ACHN (cell line): ENCODE results near the gene CRTAC1.

Source experiments
- DNase-seq: peaks from one replicate; pipeline ENCODE4 v3.0.0-alpha.2; 2015
- in situ Hi-C: cut with HindIII; loops from 2 replicates; pipeline ENCODE4 v1.10.0; 2017; ENCODE audit warnings: low sequenced_read_pairs, low pct_ligation_motif_present, low pct_unique_long_range_greater_than_20kb

CRTAC1 gene, protein sequence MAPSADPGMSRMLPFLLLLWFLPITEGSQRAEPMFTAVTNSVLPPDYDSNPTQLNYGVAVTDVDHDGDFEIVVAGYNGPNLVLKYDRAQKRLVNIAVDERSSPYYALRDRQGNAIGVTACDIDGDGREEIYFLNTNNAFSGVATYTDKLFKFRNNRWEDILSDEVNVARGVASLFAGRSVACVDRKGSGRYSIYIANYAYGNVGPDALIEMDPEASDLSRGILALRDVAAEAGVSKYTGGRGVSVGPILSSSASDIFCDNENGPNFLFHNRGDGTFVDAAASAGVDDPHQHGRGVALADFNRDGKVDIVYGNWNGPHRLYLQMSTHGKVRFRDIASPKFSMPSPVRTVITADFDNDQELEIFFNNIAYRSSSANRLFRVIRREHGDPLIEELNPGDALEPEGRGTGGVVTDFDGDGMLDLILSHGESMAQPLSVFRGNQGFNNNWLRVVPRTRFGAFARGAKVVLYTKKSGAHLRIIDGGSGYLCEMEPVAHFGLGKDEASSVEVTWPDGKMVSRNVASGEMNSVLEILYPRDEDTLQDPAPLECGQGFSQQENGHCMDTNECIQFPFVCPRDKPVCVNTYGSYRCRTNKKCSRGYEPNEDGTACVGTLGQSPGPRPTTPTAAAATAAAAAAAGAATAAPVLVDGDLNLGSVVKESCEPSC

DNA sequence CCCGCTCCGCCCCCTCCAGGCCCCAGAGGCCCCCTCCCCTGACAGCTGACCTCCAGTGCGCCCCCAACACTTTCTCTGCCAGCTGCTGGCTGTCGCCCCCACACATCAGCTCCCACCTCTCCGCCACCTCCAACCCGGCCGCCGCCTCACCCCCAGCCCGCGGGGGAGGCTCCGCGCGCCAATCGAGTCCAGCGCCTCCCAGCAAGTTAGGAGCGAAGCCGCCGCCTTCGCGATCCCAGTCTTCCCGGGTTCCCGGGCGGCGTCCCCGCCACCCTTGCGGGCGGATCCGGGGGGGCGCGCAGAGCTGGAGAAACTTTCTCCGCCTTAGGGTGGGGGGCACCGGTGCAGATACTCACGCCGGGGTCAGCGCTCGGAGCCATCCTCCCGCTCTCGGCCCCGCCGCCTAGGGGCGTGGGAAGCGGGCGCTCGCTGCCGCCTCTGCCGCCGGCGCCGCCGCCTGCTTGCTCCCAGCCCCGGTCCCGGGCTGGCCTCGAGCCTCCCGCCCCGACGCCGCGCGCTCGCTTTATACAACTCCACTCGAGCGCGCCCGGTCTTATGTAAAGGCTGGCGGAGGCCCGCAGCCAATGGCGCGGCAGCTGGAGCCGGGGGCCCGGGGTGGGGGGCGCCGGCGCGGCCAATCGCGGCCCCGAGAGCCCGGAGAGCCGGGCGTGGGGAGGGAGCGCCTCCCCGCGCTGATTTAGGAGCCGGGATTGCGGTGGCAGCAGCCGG is at the start of gene CRTAC1:
CRTAC1 (minus strand) TSS at position 529 of the 729 bp plus-strand sequence; CDS start at position 380, 149 bp downstream.
- in situ Hi-C loops: no loop called here
- DNase-seq: peak; percentile 77

DNA sequence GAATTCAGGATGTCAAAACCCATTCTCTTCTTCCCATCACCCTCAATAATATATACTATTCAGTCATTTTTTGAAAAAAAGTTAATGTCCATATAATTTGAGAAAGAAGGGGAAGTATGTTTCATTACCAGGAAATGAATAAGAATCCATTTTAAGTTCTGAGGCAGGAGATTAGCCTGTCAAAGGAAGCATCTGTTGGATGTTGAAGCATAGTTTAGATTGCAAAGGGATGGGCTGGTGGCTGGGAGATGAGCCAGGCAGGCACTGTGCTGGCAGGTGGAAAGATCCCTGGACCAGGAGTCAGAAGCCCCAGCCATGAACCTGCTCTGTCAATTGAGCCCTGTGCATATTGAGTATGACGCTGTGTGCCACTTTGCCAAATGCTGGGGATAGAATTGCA is 48.4 kb upstream of the CRTAC1 start:
- DNase-seq: no peak
- in situ Hi-C loops: no loop called here

DNA sequence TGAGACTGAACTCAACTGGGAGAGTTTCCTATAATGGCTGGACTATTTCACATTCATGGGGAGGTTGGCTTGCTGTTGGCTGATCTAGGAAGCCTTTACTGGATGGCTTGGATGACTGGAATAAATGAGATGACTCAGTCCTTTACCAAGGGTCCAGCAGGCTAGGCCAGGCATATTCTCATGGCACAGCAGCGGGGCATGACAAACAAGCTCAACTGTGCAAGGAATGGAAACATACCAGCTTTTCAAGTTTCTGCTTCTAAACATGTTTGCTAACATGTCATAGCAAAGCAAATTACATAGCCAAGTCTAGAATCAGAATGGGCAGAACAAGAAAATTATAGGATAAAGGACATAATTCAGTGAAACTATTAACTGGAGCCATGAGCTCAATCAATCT is 46.8 kb upstream of the CRTAC1 start:
- in situ Hi-C loops: no loop called here
- no peak for DNase-seq

DNA sequence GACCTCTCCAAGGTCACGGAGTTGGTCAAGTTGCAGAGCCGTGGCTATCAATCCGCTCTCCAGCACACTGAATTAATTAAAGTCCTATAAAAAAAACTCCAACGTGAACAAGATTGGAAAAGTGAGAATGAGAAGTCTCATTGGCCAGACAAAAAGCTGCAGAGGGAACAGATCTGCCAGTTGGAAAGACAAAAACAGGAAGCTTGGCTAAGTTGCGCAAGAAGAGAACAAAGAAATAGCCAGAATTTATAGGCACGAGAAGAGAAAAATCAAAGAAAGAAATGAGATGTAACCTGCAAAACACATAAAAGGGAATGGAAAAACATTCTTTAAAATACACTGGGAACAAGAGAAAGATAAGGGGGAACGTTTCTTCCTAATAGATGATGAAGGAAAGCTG is 45.7 kb upstream of the CRTAC1 start:
- in situ Hi-C loops: no loop called here
- no peak for DNase-seq

DNA sequence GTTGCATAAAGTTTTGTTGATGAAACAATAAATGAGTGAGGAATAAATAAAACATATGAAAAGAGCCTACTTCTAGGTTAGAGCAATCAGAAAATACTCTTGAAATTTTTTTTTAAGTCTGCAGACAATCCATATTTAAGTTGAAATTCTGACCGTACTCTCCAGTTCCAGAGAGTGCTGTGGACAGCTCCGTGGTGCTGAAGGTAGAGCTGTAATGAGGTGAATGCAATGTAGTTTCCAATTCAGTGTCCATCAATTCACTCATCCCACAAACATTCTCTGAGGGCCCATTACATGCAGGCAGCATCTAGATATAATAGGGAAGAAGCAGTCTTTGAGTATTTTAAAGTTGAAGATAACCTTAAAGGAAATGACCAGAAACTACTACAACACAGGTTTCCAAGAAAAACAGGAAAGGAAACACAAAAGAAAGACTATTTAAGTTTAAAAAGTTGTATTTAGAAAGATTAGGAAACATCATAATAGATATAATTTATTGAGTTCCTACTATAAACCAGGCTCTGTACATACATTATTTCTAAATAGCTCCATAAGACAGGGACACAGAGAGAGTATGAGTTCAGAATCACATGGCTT is 44.0 kb upstream of the CRTAC1 start:
- in situ Hi-C loops: no loop called here
- peak; percentile 33 for DNase-seq

DNA sequence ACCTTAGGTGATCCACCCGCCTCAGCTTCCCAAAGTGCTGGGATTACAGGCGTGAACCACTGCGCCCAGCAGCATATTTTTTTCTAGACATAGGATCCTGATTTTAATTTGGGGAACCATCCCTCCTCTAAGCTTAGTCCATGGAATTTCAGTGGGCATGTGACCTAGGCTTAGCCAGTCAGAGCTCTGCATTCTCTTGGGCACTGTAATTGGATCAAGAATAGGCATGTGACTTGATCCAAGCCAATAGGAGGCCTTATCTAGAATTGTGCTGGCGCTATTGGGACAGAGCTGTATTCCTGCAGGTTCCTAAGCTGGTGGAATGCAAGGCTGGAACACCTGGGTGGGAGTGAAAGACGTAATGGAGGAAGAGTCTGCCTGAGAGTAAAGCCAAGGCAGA is 36.7 kb upstream of the CRTAC1 start:
- in situ Hi-C loops: no loop called here

DNA sequence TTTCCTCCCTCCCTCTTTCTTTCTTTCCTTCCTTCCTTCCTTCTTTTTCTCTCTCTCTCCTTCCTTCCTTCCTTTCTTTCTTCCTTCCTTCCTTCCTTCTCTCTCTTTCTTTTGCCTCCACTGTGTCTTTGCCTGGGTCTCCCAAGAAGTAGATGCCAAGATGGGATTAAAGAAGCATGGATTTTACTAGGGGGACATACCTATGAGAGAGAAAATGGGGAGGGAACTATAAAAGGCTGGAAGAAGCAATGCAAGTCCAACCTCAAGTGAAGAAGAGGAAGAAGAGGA is 33.3 kb upstream of the CRTAC1 start:
- in situ Hi-C loops: no loop called here
- DNase-seq: no peak

More for the DNA sequence above, 36.7 kb upstream of the CRTAC1 start:
- no peak for DNase-seq

DNA sequence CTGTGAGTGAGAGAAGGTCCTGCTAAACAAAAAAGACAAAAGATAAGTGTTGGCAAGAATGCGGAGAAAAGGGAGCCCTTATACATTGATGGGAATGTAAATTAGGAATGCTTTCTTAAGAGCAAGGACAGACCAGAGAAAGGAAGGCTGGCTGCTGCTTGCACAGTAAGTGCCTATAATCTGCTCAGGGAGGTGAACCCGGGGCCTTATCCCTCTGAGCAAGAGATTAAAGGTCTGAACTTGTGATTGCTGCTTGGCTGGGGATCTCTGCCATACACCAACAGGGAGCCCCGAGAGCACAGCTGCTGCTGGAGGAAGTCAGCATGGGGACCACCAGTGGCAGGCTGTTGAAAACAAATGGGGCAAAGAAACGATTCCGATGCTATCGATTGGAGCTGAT is 32.0 kb upstream of the CRTAC1 start:
- DNase-seq: no peak
- in situ Hi-C loops: no loop called here

DNA sequence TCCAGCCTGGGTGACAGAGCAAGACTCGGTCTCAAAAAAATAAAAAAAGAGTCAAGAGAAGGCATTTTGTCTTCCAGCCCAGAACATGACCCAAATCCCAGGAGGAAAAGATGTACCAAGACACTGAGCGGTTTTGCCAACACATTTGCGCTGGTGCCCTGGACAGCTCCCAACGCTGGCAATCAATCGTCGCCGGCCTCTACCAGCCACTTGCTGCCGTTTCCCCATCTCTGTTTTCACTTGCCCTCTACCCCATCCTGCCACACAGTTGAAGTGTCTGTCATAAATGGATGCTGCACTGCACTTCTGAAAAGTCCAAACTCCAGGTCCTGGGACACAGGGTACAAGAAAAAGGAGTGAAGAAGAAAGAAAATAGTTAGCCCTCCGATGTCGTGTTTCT is 29.7 kb upstream of the CRTAC1 start:
- no peak for DNase-seq
- in situ Hi-C loops: no loop called here

DNA sequence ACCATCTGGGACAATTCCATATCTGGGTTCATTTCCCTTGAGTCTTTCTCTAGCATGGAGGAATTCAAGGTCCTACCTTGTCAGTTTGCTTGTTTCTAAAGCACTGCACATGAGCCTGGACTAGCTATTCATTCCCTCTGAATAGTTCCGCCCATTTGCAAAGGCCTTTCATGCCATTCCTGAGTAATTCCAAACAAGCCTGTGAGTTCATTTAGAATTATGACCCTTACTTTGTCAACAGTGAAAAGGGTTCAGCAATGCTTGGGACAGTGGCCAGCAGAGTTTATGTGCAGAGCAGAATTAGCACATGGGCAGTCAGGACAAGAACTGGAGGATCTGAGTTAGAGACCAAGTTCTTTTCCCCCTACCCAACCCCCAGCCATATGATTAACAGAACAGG is 27.9 kb upstream of the CRTAC1 start:
- in situ Hi-C loops: no loop called here

DNA sequence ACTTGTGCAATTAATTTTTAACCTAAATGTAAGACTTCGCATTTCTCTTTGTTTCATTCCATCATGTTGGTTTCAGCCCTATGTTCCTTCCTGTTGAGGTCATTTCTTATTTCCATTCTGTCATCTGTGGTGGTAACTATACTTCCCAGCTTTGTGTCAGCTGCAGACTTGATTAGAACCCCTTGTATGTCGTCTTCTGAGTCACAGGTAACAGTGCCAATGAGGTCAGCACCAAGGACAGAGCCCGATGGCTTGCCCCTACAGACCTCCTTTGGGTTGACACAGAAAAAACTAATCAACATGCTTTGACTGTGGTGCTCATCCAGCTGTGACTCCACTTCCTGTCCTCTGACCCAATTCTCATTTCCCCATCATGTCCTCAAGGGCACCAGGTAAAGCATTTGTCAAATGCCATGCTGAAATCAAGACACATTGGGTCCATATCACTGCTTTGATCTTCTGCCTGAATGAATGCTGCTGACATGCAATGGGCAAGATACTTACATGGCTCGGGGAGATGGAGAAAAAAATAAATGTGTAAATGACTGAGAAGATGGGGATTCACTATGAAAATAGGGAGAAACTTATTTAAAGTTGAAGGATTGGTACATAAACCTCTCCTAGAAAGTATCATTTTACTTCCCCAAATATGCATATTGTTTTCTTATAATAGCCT is 25.6 kb upstream of the CRTAC1 start:
- DNase-seq: peak; percentile 57
- in situ Hi-C loops: no loop called here

More for the DNA sequence above, 27.9 kb upstream of the CRTAC1 start:
- DNase-seq: no peak

DNA sequence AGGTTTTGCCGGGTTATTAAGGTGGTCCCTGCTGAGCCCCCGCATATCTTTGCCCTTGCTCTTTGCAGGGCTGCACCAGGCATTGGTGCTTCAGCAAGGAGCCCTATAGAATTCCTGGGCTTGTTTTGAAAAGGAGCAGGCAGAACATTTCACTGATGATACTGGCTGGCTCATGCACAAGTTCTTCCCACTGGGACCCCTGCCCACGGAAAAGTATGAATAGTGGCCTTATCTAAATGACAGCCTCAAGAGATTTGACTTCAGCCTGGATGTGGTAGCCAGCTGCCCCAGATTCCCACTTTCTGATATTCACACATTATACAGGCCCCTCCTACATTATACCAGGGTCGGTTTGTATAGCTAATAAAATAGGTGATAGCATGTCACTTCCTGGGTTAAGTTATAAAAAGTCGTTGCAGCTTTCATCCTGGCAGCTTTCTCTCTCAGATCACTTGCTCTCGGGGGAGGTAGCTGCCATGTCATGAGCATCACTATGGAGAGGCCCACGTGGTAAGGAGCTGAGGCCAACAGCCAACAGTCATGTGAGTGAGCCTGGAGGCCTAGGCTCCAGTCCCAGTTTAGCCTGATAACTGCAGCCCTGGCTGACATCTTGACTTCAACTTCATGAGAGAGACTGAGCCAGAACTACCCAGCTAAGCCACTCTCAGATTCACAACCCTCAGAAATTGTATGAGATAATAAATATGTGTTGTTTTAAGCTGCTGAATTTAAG is 16.8 kb upstream of the CRTAC1 start:
- in situ Hi-C loops: no loop called here
- no peak for DNase-seq

DNA sequence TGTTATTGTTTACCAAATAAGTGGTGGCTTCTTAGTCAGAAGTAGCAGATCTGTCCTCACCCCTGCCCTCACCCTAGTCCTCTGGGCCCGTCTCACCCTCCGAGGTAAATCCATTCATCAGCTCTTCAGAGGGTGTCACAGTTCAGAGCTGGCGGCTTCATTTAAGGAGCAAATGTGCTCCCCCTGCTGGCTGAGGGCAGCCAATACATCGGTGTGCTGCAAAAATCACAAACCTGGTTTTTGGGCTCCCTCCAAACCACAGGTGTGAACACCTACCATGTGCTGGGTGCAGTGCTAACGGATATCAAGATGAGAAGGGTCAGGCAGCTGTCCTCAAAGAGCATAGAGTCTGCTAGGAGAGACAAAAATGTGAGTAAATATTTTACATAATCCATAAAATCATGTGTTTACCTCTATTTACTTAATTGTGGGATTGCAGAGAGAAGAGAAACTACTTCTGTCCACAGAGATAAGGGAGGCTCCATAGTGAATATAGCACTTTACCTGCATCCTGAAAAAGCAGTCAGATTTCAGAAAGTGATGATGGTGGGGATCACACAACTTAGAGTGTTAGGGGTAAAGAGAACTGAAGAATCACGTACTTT is 15.5 kb upstream of the CRTAC1 start:
- in situ Hi-C loops: no loop called here
- peak; percentile 71 for DNase-seq

DNA sequence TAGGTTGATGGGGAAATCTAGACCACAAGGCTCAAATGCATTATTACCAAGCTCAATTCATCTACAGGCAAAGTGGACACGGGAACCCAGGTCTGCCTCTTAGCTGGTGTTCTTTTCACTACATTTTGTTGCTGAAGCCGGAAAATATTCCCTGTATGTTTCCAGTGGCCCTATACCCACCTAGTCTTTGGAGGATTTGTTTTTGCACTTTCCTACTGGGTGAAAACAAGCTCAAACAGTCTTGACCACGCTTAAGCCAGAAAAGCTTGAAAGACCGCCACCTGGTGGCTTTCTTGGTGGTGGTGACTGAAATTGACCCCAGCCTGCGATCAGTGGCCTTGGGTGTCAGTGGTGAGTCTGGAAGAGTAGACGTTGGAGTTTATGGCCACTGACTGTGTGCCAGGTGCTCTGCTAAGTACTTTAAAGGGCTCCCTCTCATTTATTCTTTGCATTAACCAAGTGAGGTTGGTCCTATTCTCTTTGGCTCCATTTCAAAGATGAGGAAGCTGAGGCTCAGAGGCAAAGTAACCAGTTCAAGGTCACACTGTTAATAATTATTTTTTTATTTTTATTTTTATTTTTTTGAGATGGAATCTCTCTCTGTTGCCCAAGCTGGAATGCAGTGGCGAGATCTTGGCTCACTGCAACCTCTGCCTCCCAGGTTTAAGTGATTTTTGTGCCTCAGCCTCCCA is 11.1 kb upstream of the CRTAC1 start:
- in situ Hi-C loops: no loop called here
- DNase-seq: peak; percentile 73

DNA sequence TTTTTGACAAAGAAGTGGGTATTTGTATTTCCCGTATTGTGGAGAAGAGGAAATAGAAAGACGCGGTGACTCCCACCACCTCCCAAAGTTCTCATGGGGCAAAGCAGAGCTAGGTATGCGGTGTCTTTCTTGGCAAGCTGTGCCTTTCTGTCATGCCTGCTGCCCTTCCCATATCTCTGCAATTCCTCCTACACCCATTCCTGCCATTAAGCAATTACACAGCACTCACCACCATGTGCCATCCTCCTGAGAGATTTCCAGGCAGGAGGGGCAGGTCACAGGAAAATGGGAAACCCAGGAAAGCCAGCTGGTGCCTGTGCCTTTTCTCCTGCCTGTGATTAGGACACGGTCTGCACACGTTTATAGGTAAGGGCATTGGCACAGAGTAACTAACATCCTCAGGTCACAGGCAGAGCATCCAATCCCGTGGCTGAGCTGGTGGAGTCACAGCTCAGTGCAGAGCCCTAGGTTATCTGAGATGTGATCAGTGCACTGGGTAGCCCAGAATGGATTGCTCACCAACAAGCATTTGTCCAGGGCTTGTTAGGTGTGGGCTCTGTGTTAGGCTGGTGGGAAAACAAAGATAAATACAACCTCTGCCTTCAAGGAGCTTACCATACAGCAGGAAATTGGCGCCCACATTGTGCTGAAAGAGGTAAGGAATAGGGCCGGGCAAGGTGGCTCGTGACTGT is 9.4 kb upstream of the CRTAC1 start:
- no peak for DNase-seq
- in situ Hi-C loops: no loop called here

DNA sequence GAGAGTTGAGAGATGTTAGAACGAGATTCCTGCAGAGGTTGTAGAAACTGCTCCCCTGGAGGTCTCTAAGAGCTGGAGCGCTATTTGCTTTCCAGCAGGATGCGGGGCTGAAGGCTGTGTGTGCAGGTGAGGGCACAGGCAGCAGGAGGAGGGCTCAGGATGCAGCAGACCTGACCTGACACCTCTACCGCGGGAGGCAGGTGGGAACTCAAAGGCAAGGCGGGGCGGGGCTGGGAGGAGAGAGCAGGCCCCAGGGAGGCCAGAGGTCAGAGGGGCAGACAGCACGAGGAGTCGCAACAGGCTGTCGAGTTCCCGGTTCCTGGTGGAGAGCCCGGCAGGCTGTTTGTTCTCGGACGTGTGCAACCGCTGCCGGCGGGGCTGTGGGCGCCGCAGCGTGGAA is 7.9 kb upstream of the CRTAC1 start:
- in situ Hi-C loops: no loop called here
- DNase-seq: no peak

DNA sequence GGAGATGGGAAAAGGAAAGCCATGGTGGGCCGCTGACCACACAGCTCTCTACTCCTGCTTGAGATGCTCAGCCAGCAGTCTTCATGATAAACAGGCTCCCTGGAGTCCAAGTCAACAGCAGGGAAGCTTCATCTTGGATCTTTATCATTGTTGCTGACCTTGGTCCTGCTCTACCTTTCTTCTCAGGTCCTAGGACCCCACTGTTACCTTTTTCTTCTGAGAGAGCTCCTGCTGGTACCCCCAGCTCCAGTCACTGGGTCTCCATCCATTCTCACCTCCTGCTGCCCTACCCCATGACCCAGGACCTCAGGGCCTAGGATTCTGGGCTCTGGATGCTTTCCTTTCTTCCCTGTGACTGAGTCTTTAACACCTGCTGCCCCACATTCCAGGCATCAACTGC is 5.2 kb upstream of the CRTAC1 start:
- DNase-seq: no peak
- in situ Hi-C loops: no loop called here
